ENCODE results near the gene VPS26B. TPM values are rescaled to one million over a fixed set of nuclear protein-coding genes. Genes with fewer than 3 reads are reported as not detected.
A peak's percentile ranks its signal among the peaks of the same experiment; 100 is the strongest.

The VPS26B gene
- total and polyA plus RNA-seq, 2 donors (not counting 3 experiments of a cell fraction or from before 2014, with no cell fraction given), result 40.2 to 53.1 TPM

GRCh38 chr11:134275534-134276395 lies 51.3 kb downstream of the VPS26B start, which contains the start of gene GLB1L3:
TSS of gene GLB1L3 (plus strand) at chr11:134276379. CDS start at chr11:134276741, 362 bp downstream.
- TF ChIP-seq EZH2 (IDR thresholded peaks at IDR 0.05; ENCODE audit: borderline replicate concordance, low read depth, low read length, severe bottlenecking), result peak; percentile 88
- TF ChIP-seq CTCF (IDR thresholded peaks at IDR 0.05; ENCODE audit: extremely low read depth in 1 of 2, insufficient read depth in 1 of 2, low read depth in 1 of 2, low read length in 2 of 2), result peak; percentile 13 to 24
- TF ChIP-seq POLR2A (IDR thresholded peaks at IDR 0.05; ENCODE audit: low read depth, low read length), result no peak
- no peak for TF ChIP-seq POLR2AphosphoS5 (IDR thresholded peaks at IDR 0.05; ENCODE audit: insufficient read depth, low read depth, low read length)
- TF ChIP-seq, protein P1, sequence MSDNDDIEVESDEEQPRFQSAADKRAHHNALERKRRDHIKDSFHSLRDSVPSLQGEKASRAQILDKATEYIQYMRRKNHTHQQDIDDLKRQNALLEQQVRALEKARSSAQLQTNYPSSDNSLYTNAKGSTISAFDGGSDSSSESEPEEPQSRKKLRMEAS (IDR thresholded peaks at IDR 0.05; ENCODE audit: insufficient read depth, insufficient read length), result no peak
- TF ChIP-seq FOS (IDR thresholded peaks at IDR 0.05; ENCODE audit: borderline replicate concordance, insufficient read depth, low read length), result no peak
- TF ChIP-seq JUN (IDR thresholded peaks at IDR 0.05; ENCODE audit: borderline replicate concordance, insufficient read depth, insufficient read length, low read depth), result no peak
- intact Hi-C loops (cut with micrococcal nuclease), result no loop called here
- ChIA-PET POLR2A (no interaction called here), CTCF (interaction anchor here (1.1 kb wide), 1 partner anchor 14 kb away, joined by 5 read pairs; no protein-coding TSS in a partner anchor)
- peak within 1 kb of the TSS in 1 of 3 experiments; percentile 16 for H3K4me3 ChIP-seq (replicated peaks in 1 of 3; ENCODE audit: insufficient read depth in 1 of 3, low read depth in 1 of 3, low read length in 3 of 3)
- H3K9me3 ChIP-seq (replicated peaks; ENCODE audit: control insufficient read depth, insufficient read depth, low read length), result no peaks in the 10 kb centered on the region
- FAIRE-seq (peak; percentile 59), DNase-seq (ENCODE audit: low read depth, low spot score) (no peak)
- no peaks in the 10 kb centered on the region for H4K20me1 ChIP-seq (replicated peaks; ENCODE audit: control insufficient read depth, extremely low read depth, insufficient read depth, low read length)
- no peaks in the 10 kb centered on the region for H3K79me2 ChIP-seq (ENCODE audit: control insufficient read depth, insufficient read depth, low read length)
- peaks cover 56 to 73% of the 10 kb centered on the region in 2 experiments for H3K27me3 ChIP-seq (ENCODE audit: control insufficient read depth in 2 of 2, insufficient read depth in 2 of 2, low read length in 2 of 2)
- H3K9ac ChIP-seq (replicated peaks; ENCODE audit: extremely low read depth, insufficient read depth, low read length), result no peak within 1 kb of the TSS
- dilution Hi-C loops (cut with MboI; ENCODE audit: extremely low pct_ligation_motif_present, low sequenced_read_pairs), result no loop called here
- H3K4me2 ChIP-seq (ENCODE audit: insufficient read depth, low read length), result peak within 1 kb of the TSS; percentile 18
- H3K27ac ChIP-seq (ENCODE audit: insufficient read depth, low read depth, low read length), result no peak within 1 kb of the TSS
- no TSS peak for BruUV-seq (replicated peaks)
- H2AFZ ChIP-seq (ENCODE audit: low read depth, low read length), result peak within 1 kb of the TSS; percentile 38
- no peaks in the 10 kb centered on the region for H3K36me3 ChIP-seq (ENCODE audit: control insufficient read depth in 2 of 2, extremely low read depth in 1 of 2, insufficient read depth in 2 of 2, low read length in 2 of 2)
- H3K9me1 ChIP-seq (replicated peaks; ENCODE audit: control insufficient read depth, extremely low read depth, insufficient read depth, low read length), result no peaks in the 10 kb centered on the region
- H3K4me1 ChIP-seq (ENCODE audit: control insufficient read depth, extremely low read depth, insufficient read depth, low read length), result peaks cover 2% of the 10 kb centered on the region
